Neural progenitor cell (in vitro differentiated cells): ENCODE data around the gene ATL2. TPM values are rescaled to one million over a fixed set of nuclear protein-coding genes. Genes with fewer than 3 reads are reported as not detected.

Experiments used
- DNase-seq: peaks from one replicate; pipeline ENCODE4 v3.0.0-alpha.2; 2016; ENCODE audit warnings: low spot score
- H2AFZ ChIP-seq: fragments of 200-600 bp; sonication (generic); replicated peaks from 2 replicates; pipeline ENCODE4 v1.6.1; 2016; ENCODE audit warnings: antibody characterized with exemption
- H3F3A ChIP-seq: fragments of 200-600 bp; sonication (generic); 2 replicates; pipeline ENCODE4 v1.6.1; 2016; ENCODE audit warnings: antibody characterized with exemption, low read depth
- H3K27ac ChIP-seq: fragments of 200-600 bp; sonication (generic); 2 replicates; pipeline ENCODE4 v1.5.1; 2016; ENCODE audit warnings: mild to moderate bottlenecking
- H3K27me3 ChIP-seq: fragments of 200-600 bp; sonication (generic); 2 replicates; pipeline ENCODE4 v1.6.1; 2016; ENCODE audit warnings: mild to moderate bottlenecking, moderate library complexity
- H3K36me3 ChIP-seq: fragments of 200-600 bp; sonication (generic); 2 replicates; pipeline ENCODE4 v1.5.1; 2016
- H3K4me1 ChIP-seq: fragments of 200-600 bp; sonication (generic); 2 replicates; pipeline ENCODE4 v1.6.1; 2016; ENCODE audit warnings: mixed run types
- H3K4me2 ChIP-seq: fragments of 200-600 bp; sonication (generic); 2 replicates; pipeline ENCODE4 v1.6.1; 2016
- H3K4me3 ChIP-seq: fragments of 200-600 bp; sonication (generic); 2 replicates; pipeline ENCODE4 v1.5.1; 2016
- H3K79me2 ChIP-seq: fragments of 200-600 bp; sonication (generic); 2 replicates; pipeline ENCODE4 v1.6.1; 2016; ENCODE audit warnings: low read depth
- H3K9ac ChIP-seq: fragments of 200-600 bp; sonication (generic); 2 replicates; pipeline ENCODE4 v1.6.1; 2016
- H3K9me3 ChIP-seq: fragments of 200-600 bp; sonication (generic); 2 replicates; pipeline ENCODE4 v1.5.1; 2016; ENCODE audit warnings: low read depth
- H4K20me1 ChIP-seq: fragments of 200-600 bp; sonication (generic); 2 replicates; pipeline ENCODE4 v1.6.1; 2016; ENCODE audit warnings: low read depth
- H3K27ac Mint-ChIP-seq: 3 replicates; pipeline ENCODE4 v1.8.0; 2021; ENCODE audit warnings: mixed read lengths
- H3K27me3 Mint-ChIP-seq: 2 replicates; pipeline ENCODE4 v1.8.0; 2022; ENCODE audit warnings: low read depth, mild to moderate bottlenecking, inconsistent platforms, moderate library complexity, mixed read lengths; ENCODE audit not compliant: insufficient read depth
- H3K36me3 Mint-ChIP-seq: 3 replicates; pipeline ENCODE4 v1.8.0; 2021; ENCODE audit warnings: mixed read lengths
- H3K4me1 Mint-ChIP-seq: 3 replicates; pipeline ENCODE4 v1.8.0; 2021; ENCODE audit warnings: mixed read lengths
- H3K4me3 Mint-ChIP-seq: 3 replicates; pipeline ENCODE4 v1.8.0; 2021; ENCODE audit warnings: mild to moderate bottlenecking, moderate library complexity, mixed read lengths
- H3K9me3 Mint-ChIP-seq: 3 replicates; pipeline ENCODE4 v1.8.0; 2020; ENCODE audit warnings: mixed read lengths
- EZH2 ChIP-seq: fragments of 200-600 bp; sonication (generic); IDR thresholded peaks from 2 replicates; pipeline ENCODE4 v1.6.1; 2017; ENCODE audit warnings: antibody characterized with exemption, mild to moderate bottlenecking, moderate library complexity
- EZH2phosphoT487 ChIP-seq: fragments of 200-600 bp; sonication (generic); IDR thresholded peaks from 2 replicates; pipeline ENCODE4 v1.6.1; 2017; ENCODE audit warnings: antibody characterized with exemption
- total RNA-seq: library from RNA; depleted of rRNA; stranded (reverse); fragments of >200 nt; gene quantifications from 2 replicates; pipeline ENCODE4 v1.2.3, GENCODE V29; 2015; ENCODE audit warnings: low replicate concordance
- TF ChIP-seq, protein P1 (sequence below): fragments of 200-600 bp; sonication (generic); IDR thresholded peaks from 2 replicates; pipeline ENCODE4 v1.5.1; 2017; ENCODE audit warnings: antibody characterized with exemption, mild to moderate bottlenecking

The ATL2 gene
- total RNA-seq, 1 donor from 2014 or later: 203 TPM

DNA sequence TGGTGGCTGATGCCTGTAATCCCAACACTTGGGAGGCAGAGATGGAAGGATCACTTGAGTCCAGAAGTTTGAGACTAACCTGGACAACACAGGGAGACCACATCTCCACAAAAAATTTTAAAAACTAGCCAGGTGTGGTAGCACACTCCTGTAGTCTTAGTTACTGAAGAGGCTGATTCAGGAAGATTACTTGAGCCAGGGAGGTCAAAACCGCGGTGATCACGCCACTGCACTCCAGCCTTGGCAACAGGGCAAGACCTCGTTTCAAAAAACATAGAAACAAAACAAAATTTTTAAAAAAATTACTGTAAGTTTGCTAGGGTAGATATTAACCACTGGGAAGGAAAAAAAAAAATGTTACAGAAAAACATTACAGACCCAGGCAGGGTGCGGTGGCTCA is 5.8 kb downstream of the ATL2 start:
- no peak overlapping the region for H3K27ac ChIP-seq
- Mint-ChIP-seq H3K36me3 (peaks cover 10% of the 10 kb centered on the region), H3K27ac (no peak overlapping the region), H3K4me3 (no peak overlapping the region), H3K27me3 (no peaks in the 10 kb centered on the region), H3K4me1 (peaks cover 22% of the 10 kb centered on the region), H3K9me3 (peaks cover 3% of the 10 kb centered on the region)
- H3K4me3 ChIP-seq: no peak overlapping the region
- H3F3A ChIP-seq: no peaks in the 10 kb centered on the region
- no peak overlapping the region for H2AFZ ChIP-seq
- H3K9ac ChIP-seq: no peak overlapping the region
- H3K9me3 ChIP-seq: no peaks in the 10 kb centered on the region
- peaks cover 14% of the 10 kb centered on the region for H3K4me1 ChIP-seq
- H3K27me3 ChIP-seq: no peaks in the 10 kb centered on the region
- no peak overlapping the region for H3K4me2 ChIP-seq
- peaks cover 100% of the 10 kb centered on the region for H3K79me2 ChIP-seq
- no peaks in the 10 kb centered on the region for H3K36me3 ChIP-seq
- TF ChIP-seq EZH2phosphoT487: no peak
- TF ChIP-seq, protein P1, sequence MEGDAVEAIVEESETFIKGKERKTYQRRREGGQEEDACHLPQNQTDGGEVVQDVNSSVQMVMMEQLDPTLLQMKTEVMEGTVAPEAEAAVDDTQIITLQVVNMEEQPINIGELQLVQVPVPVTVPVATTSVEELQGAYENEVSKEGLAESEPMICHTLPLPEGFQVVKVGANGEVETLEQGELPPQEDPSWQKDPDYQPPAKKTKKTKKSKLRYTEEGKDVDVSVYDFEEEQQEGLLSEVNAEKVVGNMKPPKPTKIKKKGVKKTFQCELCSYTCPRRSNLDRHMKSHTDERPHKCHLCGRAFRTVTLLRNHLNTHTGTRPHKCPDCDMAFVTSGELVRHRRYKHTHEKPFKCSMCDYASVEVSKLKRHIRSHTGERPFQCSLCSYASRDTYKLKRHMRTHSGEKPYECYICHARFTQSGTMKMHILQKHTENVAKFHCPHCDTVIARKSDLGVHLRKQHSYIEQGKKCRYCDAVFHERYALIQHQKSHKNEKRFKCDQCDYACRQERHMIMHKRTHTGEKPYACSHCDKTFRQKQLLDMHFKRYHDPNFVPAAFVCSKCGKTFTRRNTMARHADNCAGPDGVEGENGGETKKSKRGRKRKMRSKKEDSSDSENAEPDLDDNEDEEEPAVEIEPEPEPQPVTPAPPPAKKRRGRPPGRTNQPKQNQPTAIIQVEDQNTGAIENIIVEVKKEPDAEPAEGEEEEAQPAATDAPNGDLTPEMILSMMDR: no peak
- no peak for TF ChIP-seq EZH2
- peaks cover 71% of the 10 kb centered on the region for H4K20me1 ChIP-seq
- DNase-seq: no peak

DNA sequence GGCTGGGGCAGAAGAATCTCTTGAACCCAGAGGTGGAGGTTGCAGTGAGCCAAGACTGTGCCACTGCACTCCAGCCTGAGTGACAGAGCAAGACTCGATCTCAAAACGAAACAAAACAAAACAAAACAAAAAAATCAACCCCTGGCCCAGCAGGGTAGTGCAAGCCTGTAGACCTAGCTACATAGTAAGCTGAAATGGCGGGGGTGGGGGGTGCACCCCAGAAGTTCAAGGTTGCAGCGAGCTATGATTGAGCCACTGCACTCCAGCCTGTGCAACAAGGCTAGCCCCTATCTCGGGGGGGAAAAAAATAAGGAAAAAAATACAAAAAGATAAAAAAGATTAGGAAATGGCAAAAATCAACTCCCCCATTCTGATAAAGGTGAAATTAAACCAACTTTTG is 6.4 kb downstream of the ATL2 start:
- Histone ChIP-seq H2AFZ (no peak overlapping the region), H3K79me2 (peaks cover 100% of the 10 kb centered on the region), H3K9ac (no peak overlapping the region), H3K9me3 (no peaks in the 10 kb centered on the region), H4K20me1 (peaks cover 67% of the 10 kb centered on the region), H3K4me3 (no peak overlapping the region), H3K27ac (no peak overlapping the region), H3F3A (no peaks in the 10 kb centered on the region), H3K27me3 (no peaks in the 10 kb centered on the region), H3K36me3 (no peaks in the 10 kb centered on the region), H3K4me2 (no peak overlapping the region), H3K4me1 (peaks cover 12% of the 10 kb centered on the region)
- Mint-ChIP-seq H3K27ac (no peak overlapping the region), H3K9me3 (peaks cover 3% of the 10 kb centered on the region), H3K4me3 (no peak overlapping the region), H3K27me3 (no peaks in the 10 kb centered on the region), H3K36me3 (peaks cover 10% of the 10 kb centered on the region), H3K4me1 (peaks cover 16% of the 10 kb centered on the region)
- TF ChIP-seq EZH2: no peak
- TF ChIP-seq EZH2phosphoT487: no peak
- TF ChIP-seq, protein P1: no peak
- no peak for DNase-seq

DNA sequence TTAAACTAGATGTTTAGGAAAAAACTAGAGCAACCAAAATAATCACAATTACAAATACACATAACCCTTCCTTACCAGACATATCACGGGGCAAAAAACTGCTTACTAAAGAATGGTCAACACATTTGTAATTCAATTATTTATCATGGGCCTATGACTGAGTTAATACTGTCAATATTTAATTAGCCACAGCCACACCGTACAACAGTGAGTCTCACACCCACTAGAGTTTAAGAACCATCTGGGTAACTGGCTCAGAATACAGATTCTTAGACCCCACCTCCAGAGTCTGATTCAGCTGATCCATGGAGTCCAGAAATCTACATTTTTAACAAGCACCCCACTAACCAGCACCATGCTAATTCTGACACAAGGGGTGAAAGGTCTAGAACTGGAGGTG is 14.8 kb downstream of the ATL2 start:
- Mint-ChIP-seq H3K36me3 (peaks cover 25% of the 10 kb centered on the region), H3K9me3 (peaks cover 9% of the 10 kb centered on the region), H3K4me3 (no peak overlapping the region), H3K27ac (no peak overlapping the region), H3K27me3 (peaks cover 2% of the 10 kb centered on the region), H3K4me1 (no peaks in the 10 kb centered on the region)
- Histone ChIP-seq H3K36me3 (no peaks in the 10 kb centered on the region), H4K20me1 (peaks cover 41% of the 10 kb centered on the region), H3F3A (no peaks in the 10 kb centered on the region), H3K4me2 (no peak overlapping the region), H3K4me1 (no peaks in the 10 kb centered on the region), H3K79me2 (peaks cover 100% of the 10 kb centered on the region), H3K27ac (no peak overlapping the region), H2AFZ (no peak overlapping the region), H3K9me3 (no peaks in the 10 kb centered on the region), H3K4me3 (no peak overlapping the region), H3K27me3 (no peaks in the 10 kb centered on the region), H3K9ac (no peak overlapping the region)
- DNase-seq: no peak
- TF ChIP-seq, protein P1: no peak
